Left lobe of liver (tissue), 2 donors: ENCODE data around the gene ARHGEF26. TPM values are rescaled to one million over a fixed set of nuclear protein-coding genes. Genes with fewer than 3 reads are reported as not detected.

ENCODE experiments used
- ATAC-seq: fragments of 200-7000 bp; cut with Tn5 transposase; one replicate; pipeline ENCODE4 v1.9.1; 2020; ENCODE audit warnings: mild to moderate bottlenecking, moderate library complexity
- DNase-seq: peaks from one replicate; pipeline ENCODE4 v3.0.0-alpha.2; 2020; ENCODE audit warnings: low spot score
- total RNA-seq: library from RNA; stranded (reverse); gene quantifications from one replicate; pipeline ENCODE4 v1.2.1, GENCODE V29; 2021
- donor health status: DM: no; HTN: no; CAD: no; lungs with moderate emphysema.
- donor health status: DM: no; HTN: yes; CAD: no.

Gene ARHGEF26
- total RNA-seq, 1 donor from 2014 or later: 26.3 TPM

DNA sequence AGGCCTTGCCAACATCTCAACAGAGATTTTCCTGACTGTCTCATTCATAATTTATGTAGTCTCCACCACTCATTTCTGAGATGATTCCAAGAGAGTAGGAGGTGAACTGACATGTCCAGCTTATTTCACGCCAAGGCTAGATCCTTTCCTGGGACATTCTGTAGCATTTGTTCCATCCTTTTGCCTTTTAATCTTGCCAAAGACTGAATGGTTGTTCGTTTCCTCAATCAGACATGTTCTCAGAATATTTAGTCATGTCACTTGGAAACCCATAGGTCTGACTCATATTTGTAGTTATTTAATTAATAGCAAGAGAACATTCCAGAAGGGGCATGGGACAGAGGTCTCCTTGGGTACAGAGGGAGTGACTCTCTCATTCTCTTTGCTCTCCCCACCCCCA is 122.2 kb downstream of the ARHGEF26 start:
- no peak for DNase-seq
- no peak for ATAC-seq

DNA sequence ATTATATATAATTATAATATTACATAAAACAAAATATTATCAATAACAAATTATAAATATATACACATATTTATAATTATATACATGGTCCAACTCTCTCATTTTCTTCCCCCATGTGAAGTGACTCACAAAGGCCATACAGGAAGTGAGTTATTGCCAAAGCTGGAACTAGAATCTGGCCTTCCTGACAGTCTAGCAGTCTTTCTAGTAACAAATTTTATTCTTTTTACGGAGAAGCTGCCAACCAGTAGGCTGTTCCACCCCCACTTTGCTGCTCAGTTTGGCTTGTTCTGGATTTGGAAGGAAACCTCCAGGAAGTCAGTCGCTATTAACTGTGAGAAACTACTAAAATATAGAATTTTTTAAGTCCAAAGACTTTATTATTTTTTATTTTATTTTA is 123.5 kb downstream of the ARHGEF26 start:
- ATAC-seq (no peak), DNase-seq (no peak)

DNA sequence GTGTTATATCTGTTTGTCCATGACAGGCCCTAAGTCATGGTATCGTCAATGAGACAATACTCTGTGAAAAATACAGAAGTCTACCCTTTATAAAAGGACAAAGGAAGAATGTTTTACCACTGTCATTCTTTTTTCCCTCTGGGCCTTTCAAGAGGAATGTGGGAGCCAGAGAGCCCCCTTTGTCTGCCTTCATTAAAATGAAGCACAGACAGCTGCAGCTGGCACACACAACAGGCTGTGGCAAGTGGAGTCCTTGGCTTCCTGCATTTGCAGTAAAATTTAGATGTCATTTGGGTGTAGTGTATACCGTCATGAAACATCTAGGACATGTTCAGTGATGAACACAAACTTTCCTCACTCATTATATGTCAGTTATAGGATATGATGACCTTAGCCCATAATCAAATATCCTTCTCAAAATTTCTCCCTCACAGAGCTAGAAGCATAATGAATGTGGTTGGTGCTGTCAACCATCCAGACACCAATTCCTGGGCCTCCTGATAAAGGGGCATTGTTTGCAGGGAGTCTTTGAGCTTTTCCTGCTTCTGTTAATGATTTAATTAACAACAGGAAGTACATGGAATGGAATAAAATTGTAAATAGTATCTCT is 126.7 kb downstream of the ARHGEF26 start:
- DNase-seq: no peak
- ATAC-seq: no peak

DNA sequence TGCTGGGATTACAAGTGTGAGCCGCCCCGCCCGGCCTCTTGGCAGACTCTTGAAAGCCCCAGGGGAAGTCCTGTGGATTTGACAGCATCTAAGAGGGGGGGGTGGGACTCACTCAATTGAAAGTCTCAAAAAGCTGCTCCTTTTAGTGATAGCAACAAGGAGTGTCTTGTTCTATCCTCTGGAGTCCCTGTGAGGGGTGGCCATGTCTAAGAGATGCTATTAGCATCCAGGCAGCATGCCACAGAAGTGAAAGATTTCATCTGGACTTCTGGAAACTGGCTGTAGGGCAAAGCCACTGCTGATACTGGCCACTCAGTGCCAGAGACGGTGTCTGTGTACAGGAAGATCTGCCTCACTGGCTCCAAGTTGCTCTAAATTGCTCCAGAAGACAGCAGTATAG is 129.1 kb downstream of the ARHGEF26 start:
- ATAC-seq (no peak), DNase-seq (no peak)

DNA sequence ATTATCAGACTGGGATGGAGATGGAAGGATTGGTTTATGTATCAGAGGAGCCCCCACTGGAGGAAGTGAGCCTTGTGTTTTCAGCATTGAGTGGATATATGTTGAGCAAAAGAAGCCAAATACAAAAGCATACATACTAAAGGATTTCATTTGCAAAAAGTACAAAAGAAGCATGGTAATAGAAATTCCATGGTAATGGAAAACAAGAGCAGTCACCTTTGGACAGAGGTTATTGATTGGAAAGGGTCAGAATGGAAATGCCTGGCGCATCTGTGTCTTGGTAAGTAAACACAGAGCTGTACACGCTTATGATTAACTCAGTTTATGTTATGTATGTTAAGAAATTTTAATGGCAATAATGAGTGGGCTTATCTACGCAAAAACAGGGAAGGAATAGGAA is 130.4 kb downstream of the ARHGEF26 start:
- DNase-seq (no peak), ATAC-seq (peak; percentile 77)

DNA sequence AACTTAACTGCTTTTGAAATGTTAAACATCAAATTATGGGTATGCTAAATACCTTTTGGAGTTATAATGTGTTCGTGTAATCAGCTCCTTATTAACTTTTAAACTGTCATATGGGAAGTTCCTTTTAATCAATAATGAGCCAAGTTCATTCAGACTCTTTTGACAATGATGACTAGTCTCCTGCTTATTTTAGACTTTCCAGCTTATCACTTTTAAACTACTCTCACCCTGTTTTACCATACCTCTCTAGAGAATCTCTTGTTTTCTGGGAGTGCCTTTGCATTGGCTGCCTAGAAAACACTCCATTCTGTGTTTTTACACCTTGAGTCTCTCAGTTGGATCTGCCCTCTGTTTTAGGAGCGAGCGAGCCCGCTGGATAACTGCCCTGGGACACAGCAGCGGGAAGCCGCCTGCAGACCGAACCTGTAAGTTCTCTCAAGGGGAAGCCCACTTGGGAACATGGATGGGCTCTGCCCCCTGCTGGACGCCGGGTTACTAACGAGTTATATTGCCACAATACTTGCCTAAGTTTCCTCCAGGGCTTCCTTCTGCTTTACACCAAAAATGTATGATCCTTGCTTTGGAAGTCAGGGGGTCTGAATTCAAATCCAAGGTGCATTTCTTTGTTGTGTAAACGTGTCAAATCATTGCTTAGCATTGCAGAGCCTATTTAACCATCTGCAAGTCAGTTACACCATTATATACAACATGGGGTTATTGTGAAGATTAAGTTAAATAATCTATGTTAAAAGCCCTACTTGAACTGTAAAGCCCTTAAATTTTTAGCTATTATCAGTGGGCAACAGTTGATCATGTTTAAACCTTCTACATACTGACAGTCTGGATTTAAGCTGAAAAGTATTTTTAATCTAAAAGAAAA is 131.8 kb downstream of the ARHGEF26 start:
- ATAC-seq: peak; percentile 92
- DNase-seq: peak; percentile 87

DNA sequence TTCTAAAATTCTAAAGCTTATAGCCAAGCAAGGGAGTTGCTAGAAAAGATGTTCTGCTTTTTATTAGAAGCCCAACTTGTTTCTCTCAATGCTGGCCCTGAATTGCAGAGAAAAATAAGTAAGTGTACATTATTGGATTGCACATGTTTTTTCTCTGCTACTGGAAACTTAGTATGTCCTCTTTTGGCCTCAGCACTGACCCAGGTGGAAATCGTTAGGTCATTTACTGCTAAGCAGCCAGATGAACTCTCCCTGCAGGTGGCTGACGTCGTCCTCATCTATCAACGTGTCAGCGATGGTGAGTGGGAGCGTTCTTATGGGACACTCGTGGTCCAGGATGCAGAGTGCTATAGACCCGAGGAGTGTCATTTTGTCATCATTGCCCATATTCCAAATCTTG is 133.3 kb downstream of the ARHGEF26 start:
- no peak for DNase-seq

DNA sequence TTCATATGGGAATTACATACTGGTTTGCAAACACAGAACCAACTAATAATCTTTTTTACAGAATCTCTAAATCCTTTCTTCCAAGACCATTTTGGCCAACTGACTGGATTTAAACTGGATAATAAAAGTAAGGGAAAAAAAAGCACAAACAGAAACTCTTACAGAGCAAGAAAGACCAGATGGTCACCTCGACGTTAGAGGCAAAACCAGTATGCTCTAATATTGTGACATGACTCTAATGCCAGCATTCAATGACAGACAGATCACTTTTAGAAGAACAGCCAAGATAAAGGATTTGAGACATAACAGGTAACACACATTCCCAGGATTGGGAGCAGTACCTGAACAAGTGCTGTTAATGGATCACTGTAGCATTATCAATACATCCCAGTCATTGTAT is 152.2 kb downstream of the ARHGEF26 start:
- no peak for ATAC-seq

More for the DNA sequence above, 133.3 kb downstream of the ARHGEF26 start:
- no peak for ATAC-seq

DNA sequence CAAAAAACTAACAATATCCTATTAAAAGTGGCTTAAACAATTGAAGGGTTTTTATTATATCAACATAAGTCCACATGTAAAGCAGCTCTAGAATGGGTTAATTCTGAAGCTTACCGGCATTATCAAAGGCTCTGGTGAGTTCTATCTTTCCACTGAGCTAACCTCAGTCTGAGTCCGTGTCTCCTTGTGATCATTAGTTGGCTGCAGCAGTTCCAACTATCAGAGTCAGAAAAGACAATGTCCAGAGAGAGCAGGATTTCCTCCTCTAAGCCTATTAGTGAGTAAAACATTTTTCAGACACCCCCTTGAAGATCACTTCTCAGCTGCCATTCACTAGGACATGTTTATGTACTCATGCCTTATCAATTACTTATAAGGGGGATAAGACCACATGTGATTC is 153.2 kb downstream of the ARHGEF26 start:
- ATAC-seq: no peak
- DNase-seq: no peak

More for the DNA sequence above, 152.2 kb downstream of the ARHGEF26 start:
- no peak for DNase-seq

DNA sequence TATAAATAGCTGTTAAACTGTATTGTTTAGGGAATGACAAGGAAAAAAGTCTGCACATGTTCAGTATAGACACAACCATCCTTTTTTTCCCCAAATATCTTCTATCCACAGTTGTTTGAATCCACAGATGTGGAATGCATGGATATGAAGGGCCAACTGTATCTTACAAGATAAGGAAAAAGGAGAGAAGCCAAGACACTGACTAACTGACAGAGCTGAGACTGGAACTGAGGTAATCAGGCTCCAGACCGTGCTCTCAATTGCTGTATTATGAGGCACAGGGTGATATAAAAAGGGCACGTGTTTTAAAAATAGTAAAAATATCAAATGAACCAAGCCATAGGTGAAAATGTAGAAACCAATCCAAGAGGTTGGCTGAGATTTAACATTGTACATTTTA is 154.1 kb downstream of the ARHGEF26 start:
- DNase-seq (no peak), ATAC-seq (no peak)

DNA sequence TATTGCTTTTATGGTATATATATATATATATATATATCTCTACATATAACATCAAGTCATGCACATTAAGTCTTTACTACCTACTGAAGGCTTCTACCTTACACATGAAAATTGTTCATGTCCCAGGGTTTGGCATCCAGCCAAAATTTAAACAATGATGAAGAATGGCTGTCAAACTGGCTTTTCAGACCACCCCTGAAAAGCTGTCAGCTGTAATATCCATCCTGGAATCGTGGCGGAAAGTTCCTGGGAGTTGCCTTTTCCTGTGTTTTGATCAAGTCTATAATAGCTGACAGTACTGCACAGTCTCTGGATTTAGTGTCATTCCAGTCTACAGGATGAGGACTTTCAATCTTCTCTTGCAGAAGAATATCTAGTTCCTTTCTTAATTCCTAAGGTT is 154.8 kb downstream of the ARHGEF26 start:
- ATAC-seq (no peak), DNase-seq (no peak)

DNA sequence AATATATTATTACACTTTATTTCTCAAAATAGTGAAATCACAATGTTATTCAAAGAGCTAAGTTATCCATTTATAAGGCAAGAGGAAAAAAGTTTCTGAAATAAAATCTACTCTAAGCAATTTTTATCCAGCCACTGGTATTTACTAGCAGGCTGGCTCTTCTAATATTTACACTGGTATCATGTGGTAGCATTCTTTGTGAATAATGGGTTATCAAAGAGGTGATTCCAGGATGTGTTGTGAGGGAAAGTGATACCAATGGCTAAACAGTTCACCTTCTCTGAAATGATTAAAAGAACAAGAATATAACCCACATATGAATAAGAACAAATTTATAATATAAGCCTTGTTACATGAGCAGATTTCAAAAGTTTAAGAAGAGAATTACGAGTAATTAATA is 159.0 kb downstream of the ARHGEF26 start:
- DNase-seq (no peak), ATAC-seq (peak; percentile 26)

DNA sequence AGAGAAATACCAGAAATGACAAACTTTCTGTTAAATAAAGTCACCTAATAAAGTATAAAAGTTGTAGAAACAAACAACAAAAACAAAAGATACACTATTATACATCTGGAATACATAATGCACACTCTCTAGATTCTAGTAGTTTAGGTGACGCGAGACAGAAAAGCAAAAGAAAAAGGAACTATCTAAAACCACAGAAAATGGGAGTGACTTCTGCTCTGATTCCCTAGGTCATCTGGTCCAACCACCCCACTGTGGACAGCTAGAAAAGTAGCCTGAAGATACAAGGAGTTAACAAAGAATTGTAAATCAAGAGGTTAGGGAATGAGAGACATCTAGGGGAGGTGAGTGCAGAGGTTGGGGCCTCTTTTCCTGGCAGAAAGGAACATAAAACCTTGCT is 164.0 kb downstream of the ARHGEF26 start:
- DNase-seq (no peak), ATAC-seq (no peak)

DNA sequence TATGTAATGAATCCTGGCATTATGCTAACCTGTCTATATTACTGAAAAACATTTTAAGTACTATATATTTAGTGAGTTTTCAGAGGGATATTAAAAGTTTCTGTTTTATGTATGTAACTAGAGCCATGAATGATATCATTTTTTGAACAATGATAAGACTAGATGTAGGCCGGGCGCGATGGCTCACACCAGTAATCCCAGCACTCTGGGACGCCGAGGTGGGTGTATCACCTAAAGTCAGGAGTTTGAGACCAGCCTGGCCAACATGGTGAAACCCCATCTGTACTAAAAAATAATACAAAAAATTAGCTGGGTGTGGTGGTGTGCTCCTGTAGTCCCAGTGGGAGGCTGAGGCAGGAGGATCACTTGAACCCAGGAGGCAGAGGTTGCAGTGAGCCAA is 169.0 kb downstream of the ARHGEF26 start:
- DNase-seq: no peak
- ATAC-seq: no peak

DNA sequence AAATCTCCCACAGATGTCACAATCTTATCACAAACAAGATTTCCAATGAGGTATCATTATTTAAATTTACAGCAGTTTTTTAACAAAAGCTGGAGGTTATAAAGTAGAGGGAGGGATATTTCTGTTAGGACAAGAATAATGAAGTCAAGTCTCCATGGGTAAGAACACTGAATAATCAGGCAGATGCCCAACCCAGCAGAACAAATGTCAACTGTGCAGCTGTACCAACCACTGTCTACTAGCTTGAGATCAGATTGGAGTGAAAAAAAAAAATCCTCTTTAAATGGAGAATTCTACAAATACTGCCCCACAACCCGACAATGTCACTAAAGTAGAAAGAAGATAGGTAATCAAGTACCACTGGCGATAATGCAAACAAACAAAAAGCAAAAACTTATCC is 172.8 kb downstream of the ARHGEF26 start:
- ATAC-seq (no peak), DNase-seq (no peak)

DNA sequence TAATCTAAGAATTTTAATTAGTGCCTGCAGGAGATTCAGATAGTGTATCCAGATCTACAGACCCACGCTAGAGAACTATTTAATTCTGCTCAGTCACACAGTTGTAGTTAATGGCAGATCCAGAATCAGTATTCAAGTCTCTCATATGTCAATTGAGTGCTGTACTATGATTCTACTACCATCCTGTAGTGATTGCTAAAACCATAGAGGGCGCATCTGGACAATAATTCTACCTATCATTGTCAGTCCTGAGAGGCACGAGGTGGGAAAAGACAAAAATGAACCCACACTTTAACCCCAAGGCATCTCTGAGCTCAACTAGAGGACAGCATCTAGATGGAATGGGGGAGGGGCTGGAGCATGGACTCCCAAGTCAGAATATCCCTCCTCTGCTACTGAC is 180.4 kb downstream of the ARHGEF26 start:
- ATAC-seq (no peak), DNase-seq (no peak)

DNA sequence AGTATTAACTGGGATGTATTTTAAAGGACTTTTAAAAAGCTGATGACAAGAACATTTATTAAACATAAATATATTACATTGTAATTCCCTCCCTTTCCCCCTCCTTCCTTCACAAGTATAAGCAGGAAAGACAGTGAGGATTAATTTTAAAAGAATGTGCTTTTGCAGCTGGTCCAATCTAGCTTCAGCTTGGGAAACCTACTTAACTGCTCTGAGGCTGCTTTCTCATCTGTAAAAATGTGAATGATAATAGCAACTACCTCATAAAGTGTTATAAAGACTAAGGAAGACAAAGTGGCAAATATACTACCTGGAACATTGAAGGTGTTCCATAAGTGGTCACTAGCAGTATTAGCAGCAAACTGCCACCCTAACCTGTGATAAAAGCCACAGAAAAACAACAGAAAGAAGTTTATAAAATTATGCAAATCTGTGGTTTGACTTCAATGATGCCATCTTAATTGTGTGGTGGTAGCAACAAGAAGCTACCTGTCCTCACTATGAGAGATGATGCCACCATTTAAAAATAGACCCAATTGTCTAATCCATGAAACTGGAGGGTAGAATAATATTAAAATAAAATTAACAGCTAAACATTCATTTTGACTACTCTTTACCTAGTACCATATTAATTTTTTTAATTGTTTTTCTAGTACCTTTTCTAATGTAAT is 183.1 kb downstream of the ARHGEF26 start:
- DNase-seq (no peak), ATAC-seq (no peak)

DNA sequence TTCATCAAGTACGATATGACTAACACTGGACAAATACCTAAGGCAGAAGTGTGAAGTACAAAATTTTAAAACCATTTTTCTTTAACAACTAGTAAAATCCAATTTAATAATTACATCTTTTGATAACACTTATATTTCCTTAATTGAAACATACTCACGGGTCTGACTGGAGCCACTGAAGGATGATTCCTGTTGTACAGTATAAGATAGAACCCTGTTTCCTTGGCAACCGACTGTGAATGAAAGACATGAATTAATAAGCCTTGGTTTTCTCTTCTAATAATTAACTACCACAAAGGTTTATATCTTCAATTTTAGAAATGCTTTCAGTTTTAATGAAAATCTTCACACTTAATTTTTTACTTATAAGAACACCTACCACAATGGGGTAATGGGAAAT is 183.7 kb downstream of the ARHGEF26 start:
- ATAC-seq (no peak), DNase-seq (no peak)

DNA sequence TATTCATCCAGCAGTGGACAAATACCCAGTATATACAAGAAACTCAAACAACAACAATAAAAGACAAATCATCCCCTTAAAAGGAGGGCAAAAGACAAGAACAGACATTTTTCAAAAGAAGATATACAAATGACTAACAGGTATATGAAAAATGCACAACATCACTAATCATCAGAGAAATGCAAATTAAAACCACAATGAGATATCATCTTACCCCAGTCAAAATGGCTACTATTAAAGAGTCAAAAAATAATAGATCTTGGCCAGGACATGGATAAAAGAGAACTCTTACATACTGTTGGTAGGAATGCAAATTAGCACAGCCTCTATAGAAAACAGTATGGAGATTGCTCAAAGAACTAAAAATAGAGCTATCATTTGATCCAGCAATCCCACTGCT is 186.2 kb downstream of the ARHGEF26 start:
- ATAC-seq (no peak), DNase-seq (no peak)
